HG03342 (cell line): ENCODE data around the gene SRGAP2B.
"Not testable (repeated sequence)": the region's sequence is repeated elsewhere in the genome, so short reads cannot be mapped to it uniquely, and the experiment has no call there.

Source experiments
- ATAC-seq: cut with Tn5 transposase; IDR thresholded peaks from one replicate; pipeline ENCODE4 v1.9.1; 2021; ENCODE audit warnings: mild to moderate bottlenecking, moderate library complexity; ENCODE audit not compliant: unreplicated experiment

Gene SRGAP2B

GRCh38 chr1:144961604-144962583 is 133.2 kb downstream of the SRGAP2B start:
- ATAC-seq = not testable (repeated sequence)

- not testable (repeated sequence) for ATAC-seq
Measured at GRCh38 chr1:144960929-144961488, 134.1 kb downstream of the SRGAP2B start.

GRCh38 chr1:144948390-144948789 is 146.7 kb downstream of the SRGAP2B start:
- not testable (repeated sequence) for ATAC-seq

GRCh38 chr1:144947495-144947894 is 147.6 kb downstream of the SRGAP2B start:
- ATAC-seq = not testable (repeated sequence)

- not testable (repeated sequence) for ATAC-seq
Measured at GRCh38 chr1:144946525-144947480, 148.3 kb downstream of the SRGAP2B start.

GRCh38 chr1:144941710-144942109 is 153.4 kb downstream of the SRGAP2B start:
- ATAC-seq = peak; percentile 75

GRCh38 chr1:144940054-144940453 is 155.1 kb downstream of the SRGAP2B start:
- ATAC-seq = peak; percentile 48

- not testable (repeated sequence) for ATAC-seq
Measured at GRCh38 chr1:144938627-144939026, 156.5 kb downstream of the SRGAP2B start.

- not testable (repeated sequence) for ATAC-seq
Measured at GRCh38 chr1:144936186-144936732, 158.9 kb downstream of the SRGAP2B start.

GRCh38 chr1:144935310-144935709 is 159.8 kb downstream of the SRGAP2B start:
- ATAC-seq = not testable (repeated sequence)

GRCh38 chr1:144933014-144933413 is 162.1 kb downstream of the SRGAP2B start:
- ATAC-seq = not testable (repeated sequence)

GRCh38 chr1:144932153-144932552 is 163.0 kb downstream of the SRGAP2B start:
- not testable (repeated sequence) for ATAC-seq

- ATAC-seq = not testable (repeated sequence)
Measured at GRCh38 chr1:144931553-144931952, 163.6 kb downstream of the SRGAP2B start.

GRCh38 chr1:144930085-144930777 is 164.9 kb downstream of the SRGAP2B start:
- ATAC-seq = not testable (repeated sequence)

- not testable (repeated sequence) for ATAC-seq
Measured at GRCh38 chr1:144927292-144927691, 167.8 kb downstream of the SRGAP2B start.

GRCh38 chr1:144923640-144924039 is 171.5 kb downstream of the SRGAP2B start:
- not testable (repeated sequence) for ATAC-seq

- ATAC-seq = not testable (repeated sequence)
Measured at GRCh38 chr1:144922785-144923184, 172.3 kb downstream of the SRGAP2B start.

- ATAC-seq = not testable (repeated sequence)
Measured at GRCh38 chr1:144919106-144919505, 176.0 kb downstream of the SRGAP2B start.

GRCh38 chr1:144918027-144918603 is 177.0 kb downstream of the SRGAP2B start:
- ATAC-seq = not testable (repeated sequence)
